H1 (cell line): ENCODE results near the gene FLCN. TPM values are rescaled to one million over a fixed set of nuclear protein-coding genes. Genes with fewer than 3 reads are reported as not detected.

Experiments
- CTCF ChIA-PET: fragments of 300-600 bp; sonication (Branson Sonifier 250); formaldehyde crosslinking; loops from one replicate; lab custom pipeline; 2021; ENCODE audit not compliant: partially characterized antibody; lab: Charles Lee
- POLR2A ChIA-PET: fragments of 300-600 bp; sonication (Branson Sonifier 250); formaldehyde crosslinking; loops from one replicate; lab custom pipeline; 2021; ENCODE audit warnings: inconsistent platforms; ENCODE audit not compliant: partially characterized antibody; lab: Charles Lee
- DNase-seq, 2 experiments: peaks; one replicate each; pipeline versions ENCODE4 v3.0.0 to v3.0.0-alpha.2; 2010 to 2022; ENCODE audit warnings: low spot score in 2 of 2, low read depth in 1 of 2, mixed read lengths in 1 of 2
- FAIRE-seq: peaks from 2 replicates; lab custom pipeline; 2011; peaks lifted over from hg19 to GRCh38; lab: Jason Lieb, UNC
- H2AFZ ChIP-seq: 2 replicates; pipeline ENCODE4 v1.8.1; 2012; ENCODE audit warnings: low read length, inconsistent platforms
- H2AK5ac ChIP-seq: 2 replicates; pipeline ENCODE4 v1.6.1; 2013; ENCODE audit warnings: low read depth, low read length
- H2BK120ac ChIP-seq: replicated peaks from 2 replicates; pipeline ENCODE3; 2013; ENCODE audit warnings: low read depth, low read length, inconsistent platforms
- H2BK12ac ChIP-seq: 2 replicates; pipeline ENCODE4 v1.6.1; 2013; ENCODE audit warnings: low read depth, low read length
- H2BK15ac ChIP-seq: 2 replicates; pipeline ENCODE4 v1.6.1; 2013; ENCODE audit warnings: low read length
- H2BK20ac ChIP-seq: 2 replicates; pipeline ENCODE4 v1.6.1; 2013; ENCODE audit warnings: low read length
- H2BK5ac ChIP-seq: 2 replicates; pipeline ENCODE4 v1.6.1; 2013; ENCODE audit warnings: low read depth, low read length
- H3K14ac ChIP-seq: 2 replicates; pipeline ENCODE4 v1.6.1; 2013; ENCODE audit warnings: inconsistent platforms; ENCODE audit not compliant: insufficient read length
- H3K18ac ChIP-seq: 2 replicates; pipeline ENCODE4 v1.6.1; 2013; ENCODE audit warnings: low read length; ENCODE audit errors: extremely low read depth
- H3K23ac ChIP-seq: 2 replicates; pipeline ENCODE4 v1.6.1; 2013; ENCODE audit warnings: inconsistent platforms; ENCODE audit not compliant: insufficient read length
- H3K23me2 ChIP-seq: 2 replicates; pipeline ENCODE4 v1.6.1; 2013; ENCODE audit warnings: low read depth, low read length
- H3K27ac ChIP-seq: 2 replicates; pipeline ENCODE4 v1.6.1; 2011; ENCODE audit warnings: low read depth, low read length, inconsistent platforms
- H3K27me3 ChIP-seq, 4 experiments: replicated peaks in 1 of 4; 1 replicate in 1 of 4; 2 replicates in 3 of 4; pipeline versions ENCODE4 v1.6.1 to v1.8.1; 2011 to 2013; ENCODE audit warnings: low read length in 3 of 4, mild to moderate bottlenecking in 3 of 4, inconsistent platforms in 2 of 4, mixed read lengths in 2 of 4, moderate library complexity in 1 of 4; ENCODE audit not compliant: control insufficient read depth in 3 of 4, insufficient read depth in 3 of 4; ENCODE audit errors: extremely low read depth in 1 of 4
- H3K36me3 ChIP-seq, 4 experiments: 2 replicates each; pipeline versions ENCODE4 v1.6.1 to v1.8.1; 2011 to 2013; ENCODE audit warnings: mild to moderate bottlenecking in 4 of 4, low read length in 3 of 4, moderate library complexity in 2 of 4, control low read depth in 1 of 4, inconsistent platforms in 1 of 4; ENCODE audit not compliant: insufficient read depth in 4 of 4, control insufficient read depth in 2 of 4
- H3K4ac ChIP-seq: replicated peaks from 2 replicates; pipeline ENCODE3; 2013; ENCODE audit warnings: low read length, low read depth, mixed read lengths, inconsistent platforms; ENCODE audit not compliant: insufficient read length
- H3K4me1 ChIP-seq, 4 experiments: replicated peaks in 1 of 4; 1 replicate in 1 of 4; 2 replicates in 3 of 4; pipeline versions ENCODE4 v1.6.1 to v1.8.1; 2011 to 2013; ENCODE audit warnings: low read length in 3 of 4, inconsistent platforms in 2 of 4, mixed read lengths in 1 of 4; ENCODE audit not compliant: insufficient read depth in 4 of 4, control insufficient read depth in 3 of 4
- H3K4me2 ChIP-seq, 2 experiments: 2 replicates each; pipeline versions ENCODE4 v1.6.1 to v1.8.1; 2011 to 2013; ENCODE audit warnings: low read depth in 2 of 2, low read length in 2 of 2, control low read depth in 1 of 2, inconsistent platforms in 1 of 2, mild to moderate bottlenecking in 1 of 2; ENCODE audit not compliant: insufficient read depth in 1 of 2
- H3K4me3 ChIP-seq, 4 experiments: fragments of 200-600, 300-600 bp in 1 of 4; sonication (generic), shearing (Covaris generic), sonication (Bioruptor Twin) in 1 of 4; 2 replicates each; pipeline versions ENCODE4 v1.5.1 to v1.8.1; 2011 to 2016; ENCODE audit warnings: low read length in 4 of 4, low read depth in 3 of 4, control low read depth in 2 of 4, inconsistent platforms in 2 of 4, mild to moderate bottlenecking in 2 of 4, mixed read lengths in 1 of 4, moderate library complexity in 1 of 4; ENCODE audit not compliant: insufficient read depth in 2 of 4; ENCODE audit errors: extremely low read depth in 1 of 4
- H3K56ac ChIP-seq: replicated peaks from 2 replicates; pipeline ENCODE3; 2013; ENCODE audit warnings: low read depth, mild to moderate bottlenecking, mixed read lengths, low read length, inconsistent platforms; ENCODE audit not compliant: insufficient read length
- H3K79me1 ChIP-seq: 2 replicates; pipeline ENCODE4 v1.6.1; 2013; ENCODE audit warnings: low read depth, low read length, control low read depth
- H3K79me2 ChIP-seq, 2 experiments: 2 replicates each; pipeline versions ENCODE4 v1.6.1 to v1.8.1; 2012 to 2013; ENCODE audit warnings: low read length in 2 of 2, mild to moderate bottlenecking in 2 of 2, inconsistent platforms in 1 of 2; ENCODE audit not compliant: insufficient read depth in 2 of 2, control insufficient read depth in 1 of 2
- H3K9ac ChIP-seq, 4 experiments: replicated peaks in 1 of 4; 1 replicate in 1 of 4; 2 replicates in 3 of 4; pipeline versions ENCODE4 v1.6.1 to v1.8.1; 2011 to 2013; ENCODE audit warnings: low read depth in 3 of 4, low read length in 3 of 4, control low read depth in 2 of 4, mild to moderate bottlenecking in 2 of 4, moderate library complexity in 2 of 4, inconsistent platforms in 1 of 4; ENCODE audit errors: extremely low read depth in 1 of 4
- H3K9me3 ChIP-seq, 2 experiments: 2 replicates each; pipeline versions ENCODE4 v1.6.1 to v1.8.1; 2012 to 2013; ENCODE audit warnings: mild to moderate bottlenecking in 2 of 2, moderate library complexity in 2 of 2, control low read depth in 1 of 2, inconsistent platforms in 1 of 2, low read depth in 1 of 2, low read length in 1 of 2, mixed read lengths in 1 of 2; ENCODE audit not compliant: insufficient read depth in 2 of 2
- H4K20me1 ChIP-seq, 2 experiments: replicated peaks in 1 of 2; 2 replicates each; pipeline versions ENCODE3 to v1.8.1; 2011 to 2013; ENCODE audit warnings: inconsistent platforms in 2 of 2, low read length in 2 of 2, mild to moderate bottlenecking in 1 of 2; ENCODE audit not compliant: insufficient read depth in 2 of 2, control insufficient read depth in 1 of 2
- H4K5ac ChIP-seq: 2 replicates; pipeline ENCODE4 v1.6.1; 2013; ENCODE audit warnings: low read length, low read depth, mixed read lengths, inconsistent platforms; ENCODE audit not compliant: insufficient read length
- H4K8ac ChIP-seq: 2 replicates; pipeline ENCODE4 v1.8.0; 2013; ENCODE audit warnings: mild to moderate bottlenecking, moderate library complexity, low read length, inconsistent platforms; ENCODE audit not compliant: insufficient read depth; ENCODE audit errors: extremely low read depth
- H4K91ac ChIP-seq: replicated peaks from 2 replicates; pipeline ENCODE3; 2013; ENCODE audit warnings: low read length, mixed read lengths, inconsistent platforms; ENCODE audit not compliant: insufficient read length
- FOSL1 ChIP-seq: IDR thresholded peaks from 2 replicates; pipeline ENCODE4 v1.6.1; 2011; ENCODE audit warnings: mild to moderate bottlenecking, low read depth, low read length, moderate library complexity; ENCODE audit not compliant: insufficient read depth
- WGBS, 2 experiments: shearing (Covaris generic) in 1 of 2; methylation state at CpG; one replicate each; pipeline versions ENCODE4 v1.1.6 to v1.1.7; 2013 to 2015; ENCODE audit warnings: low lambda C conversion rate in 2 of 2, mixed read lengths in 2 of 2, inconsistent platforms in 1 of 2, low coverage in 1 of 2, missing lambda C conversion rate in 1 of 2; ENCODE audit not compliant: insufficient replicate concordance in 2 of 2, insufficient coverage in 1 of 2, insufficient read length in 1 of 2; ENCODE audit errors: extremely low coverage in 1 of 2, missing lambda C conversion rate in 1 of 2; 5-methylcytosine and 5-hydroxymethylcytosine counted together
- polyA plus RNA-seq, 7 experiments: library from polyadenylated mRNA; depleted of rRNA in 3 of 7; stranded (reverse) in 5 of 7; unstranded in 2 of 7; fragments of >200 nt in 5 of 7; fragments of 200-250 nt in 2 of 7; gene quantifications; 1 replicate in 5 of 7; 2 replicates in 1 of 7; 4 replicates in 1 of 7; pipeline versions ENCODE4 v1.2.1 to v1.2.3, GENCODE V29; 2011 to 2013; ENCODE audit warnings: missing spikeins in 2 of 7, mixed read lengths in 2 of 7
- total RNA-seq: library from RNA; stranded (reverse); fragmentation: NEBNext Ultra II Directional; extraction: Animal tissue kit (Norgen Biotek cat#: 25700); gene quantifications from 2 replicates; pipeline ENCODE4 v1.2.1, GENCODE V29; 2021

FLCN gene
- total and polyA plus RNA-seq, 2 of the 8 experiments (the other 6 are each of a cell fraction or from before 2014, with no cell fraction given), result 15.6 to 34.6 TPM

DNA sequence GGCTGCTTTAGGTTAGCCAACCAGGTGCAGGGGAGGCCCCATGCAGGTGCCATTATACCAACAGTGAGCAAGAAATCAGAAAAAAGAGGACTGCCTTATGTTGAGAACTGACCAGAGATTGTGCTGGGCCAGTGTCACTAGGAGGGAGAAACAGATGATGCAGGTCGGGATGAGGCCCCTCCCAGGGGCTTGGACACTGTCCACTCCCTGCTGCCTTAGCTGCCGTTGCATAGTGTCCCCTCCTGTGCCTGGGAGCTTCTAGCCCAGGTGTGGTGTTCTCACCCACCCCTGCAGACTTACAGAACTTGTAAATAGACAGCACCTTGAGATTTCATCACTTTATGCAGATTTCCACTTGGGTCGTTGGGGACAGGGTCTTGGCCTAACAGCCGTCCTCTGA is 67.6 kb downstream of the FLCN start:
- DNase-seq, result no peak
- H3K23me2 ChIP-seq, result no peaks in the 10 kb centered on the region
- no peak overlapping the region for H2BK15ac ChIP-seq
- H4K8ac ChIP-seq, result no peak overlapping the region
- H4K20me1 ChIP-seq, result peaks cover 0 to 7% of the 10 kb centered on the region in 2 experiments
- no peak overlapping the region for H3K27ac ChIP-seq
- no peak overlapping the region for H2BK20ac ChIP-seq
- no peaks in the 10 kb centered on the region for H3K79me1 ChIP-seq
- no peak overlapping the region; the same call in 1 of the 2 replicates for H2BK5ac ChIP-seq
- no peak overlapping the region for H3K14ac ChIP-seq
- H3K9ac ChIP-seq, result no peak overlapping the region
- ChIA-PET CTCF (interaction anchor here (0.6 to 6.2 kb wide), 6 partner anchors 9 to 178 kb away, joined by 3 to 44 read pairs (median 3); no protein-coding TSS in a partner anchor), POLR2A (no interaction called here)
- no peak overlapping the region for H3K4me3 ChIP-seq
- no peak overlapping the region for H3K56ac ChIP-seq
- H2BK12ac ChIP-seq, result no peak overlapping the region
- no peaks in the 10 kb centered on the region for H3K9me3 ChIP-seq
- H4K5ac ChIP-seq, result no peak overlapping the region
- H2AFZ ChIP-seq, result no peak overlapping the region
- TF ChIP-seq FOSL1, result no peak
- H2BK120ac ChIP-seq, result no peak overlapping the region
- no peaks in the 10 kb centered on the region for H3K4me1 ChIP-seq
- H3K4me2 ChIP-seq, result no peak overlapping the region
- H3K23ac ChIP-seq, result no peak overlapping the region
- no peak overlapping the region for H4K91ac ChIP-seq
- no peak overlapping the region for H3K4ac ChIP-seq
- FAIRE-seq, result no peak
- H2AK5ac ChIP-seq, result no peak overlapping the region
- H3K27me3 ChIP-seq, result no peaks in the 10 kb centered on the region; a peak in 1 of 7 replicates
- WGBS, 2 experiments, result 88% methylated on average over 4 of the region's 4 CpGs; no CpG with 5 or more reads in 1 of the 2 experiments
- H3K18ac ChIP-seq, result no peak overlapping the region
- no peaks in the 10 kb centered on the region for H3K79me2 ChIP-seq
- peaks cover 4 to 17% (median 9%) of the 10 kb centered on the region in 4 experiments; a peak in 7 of 8 replicates for H3K36me3 ChIP-seq
